Endothelial cell of umbilical vein (primary cell): ENCODE results near the gene IL5RA. TPM values are rescaled to one million over a fixed set of nuclear protein-coding genes. Genes with fewer than 3 reads are reported as not detected.

Experiments used
- BruUV-seq: library from RNA; stranded (reverse); fragments of 400-500 nt; replicated peaks from 2 replicates; lab custom pipeline; 2021; lab: Mats Ljungman, UMichigan
- CTCF ChIA-PET: fragments of 300-600, 350-600 bp; sonication (Branson Sonifier 250); formaldehyde crosslinking; loops from one replicate; lab custom pipeline; 2021; ENCODE audit warnings: antibody characterized with exemption, inconsistent platforms; lab: Charles Lee
- POLR2A ChIA-PET: fragments of 300-600, 350-600 bp; sonication (Branson Sonifier 250); formaldehyde crosslinking; loops from one replicate; lab custom pipeline; 2021; ENCODE audit warnings: antibody characterized with exemption, inconsistent platforms; lab: Charles Lee
- DNase-seq: peaks from one replicate; pipeline ENCODE4 v3.0.0-alpha.2; 2011; ENCODE audit warnings: low read depth, low spot score
- FAIRE-seq: peaks from 2 replicates; lab custom pipeline; 2011; peaks lifted over from hg19 to GRCh38; lab: Jason Lieb, UNC
- H2AFZ ChIP-seq: 2 replicates; pipeline ENCODE4 v1.6.0; 2012; ENCODE audit warnings: low read depth, low read length, control low read depth, inconsistent platforms
- H3K27ac ChIP-seq: 2 replicates; pipeline ENCODE4 v1.5.1; 2011; ENCODE audit warnings: low read depth, mild to moderate bottlenecking, control low read depth, low read length, moderate library complexity; ENCODE audit not compliant: insufficient read depth
- H3K27me3 ChIP-seq, 2 experiments: 2 replicates each; pipeline versions ENCODE4 v1.6.0 to v1.6.1; 2011; ENCODE audit warnings: low read length in 2 of 2, mixed read lengths in 1 of 2; ENCODE audit not compliant: control insufficient read depth in 2 of 2, insufficient read depth in 2 of 2
- H3K36me3 ChIP-seq, 2 experiments: 2 replicates in 1 of 2; 3 replicates in 1 of 2; pipeline ENCODE4 v1.5.1; 2011; ENCODE audit warnings: low read length in 2 of 2, mild to moderate bottlenecking in 1 of 2, moderate library complexity in 1 of 2; ENCODE audit not compliant: control insufficient read depth in 2 of 2, insufficient read depth in 2 of 2; ENCODE audit errors: extremely low read depth in 1 of 2
- H3K4me1 ChIP-seq: 3 replicates; pipeline ENCODE4 v1.5.1; 2011; ENCODE audit warnings: mild to moderate bottlenecking, low read length; ENCODE audit not compliant: control insufficient read depth, insufficient read depth; ENCODE audit errors: extremely low read depth
- H3K4me2 ChIP-seq: 2 replicates; pipeline ENCODE4 v1.6.1; 2011; ENCODE audit warnings: low read length, control low read depth, mixed read lengths; ENCODE audit not compliant: insufficient read depth
- H3K4me3 ChIP-seq, 3 experiments: fragments of 200-600 bp in 1 of 3; sonication (generic), shearing (Covaris generic) in 1 of 3; replicated peaks in 1 of 3; 2 replicates each; pipeline ENCODE4 v1.5.1; 2011 to 2016; ENCODE audit warnings: control low read depth in 3 of 3, low read length in 3 of 3, mild to moderate bottlenecking in 2 of 3, inconsistent platforms in 1 of 3, low read depth in 1 of 3, moderate library complexity in 1 of 3; ENCODE audit not compliant: insufficient read depth in 1 of 3
- H3K79me2 ChIP-seq: 2 replicates; pipeline ENCODE4 v1.6.0; 2012; ENCODE audit warnings: low read length, inconsistent platforms; ENCODE audit not compliant: control insufficient read depth, insufficient read depth
- H3K9ac ChIP-seq: replicated peaks from 2 replicates; pipeline ENCODE3; 2011; ENCODE audit warnings: low read length, control low read depth; ENCODE audit not compliant: insufficient read depth; ENCODE audit errors: extremely low read depth
- H3K9me1 ChIP-seq: replicated peaks from 3 replicates; pipeline ENCODE4 v1.6.0; 2011; ENCODE audit warnings: mild to moderate bottlenecking, low read length; ENCODE audit not compliant: control insufficient read depth, insufficient read depth; ENCODE audit errors: extremely low read depth
- H3K9me3 ChIP-seq: replicated peaks from 2 replicates; pipeline ENCODE4 v1.5.1; 2012; ENCODE audit warnings: low read length, inconsistent platforms; ENCODE audit not compliant: control insufficient read depth, insufficient read depth
- H4K20me1 ChIP-seq: replicated peaks from 2 replicates; pipeline ENCODE3; 2011; ENCODE audit warnings: mild to moderate bottlenecking, low read length; ENCODE audit not compliant: control insufficient read depth, insufficient read depth; ENCODE audit errors: extremely low read depth
- EZH2 ChIP-seq: IDR thresholded peaks from 2 replicates; pipeline ENCODE4 v1.6.1; 2012; ENCODE audit warnings: borderline replicate concordance, low read depth, mild to moderate bottlenecking, moderate library complexity, low read length, inconsistent platforms; ENCODE audit not compliant: severe bottlenecking
- FOS ChIP-seq: IDR thresholded peaks from 2 replicates; pipeline ENCODE4 v1.6.1; 2011; ENCODE audit warnings: mild to moderate bottlenecking, low read length, moderate library complexity, borderline replicate concordance; ENCODE audit not compliant: insufficient read depth
- GATA2 ChIP-seq: IDR thresholded peaks from 2 replicates; pipeline ENCODE4 v1.7.0; 2011; ENCODE audit warnings: low read depth, mild to moderate bottlenecking, moderate library complexity, mixed read lengths, low read length; ENCODE audit not compliant: insufficient read length, insufficient read depth
- JUN ChIP-seq: IDR thresholded peaks from 2 replicates; pipeline ENCODE4 v1.6.1; 2011; ENCODE audit warnings: borderline replicate concordance, low read depth; ENCODE audit not compliant: insufficient read length, insufficient read depth
- MYC ChIP-seq: IDR thresholded peaks from one replicate; pipeline ENCODE4 v1.6.1; 2011; ENCODE audit warnings: mild to moderate bottlenecking, low read depth, low read length
- POLR2A ChIP-seq: IDR thresholded peaks from 2 replicates; pipeline ENCODE4 v1.6.1; 2012; ENCODE audit warnings: low read depth, mild to moderate bottlenecking, control low read depth, low read length
- POLR2AphosphoS5 ChIP-seq: IDR thresholded peaks from 2 replicates; pipeline ENCODE4 v1.6.1; 2012; ENCODE audit warnings: low read depth, mild to moderate bottlenecking, control low read depth, low read length, moderate library complexity; ENCODE audit not compliant: insufficient read depth
- dilution Hi-C: fragments of 300-500 bp; cut with MboI; formaldehyde crosslinking; loops from one replicate; pipeline ENCODE4 v1.15.0; 2019; ENCODE audit warnings: low sequenced_read_pairs; ENCODE audit not compliant: extremely low pct_ligation_motif_present
- intact Hi-C: fragments of 100-400 bp; cut with micrococcal nuclease; formaldehyde crosslinking; loops from one replicate; pipeline ENCODE4 v1.10.0; 2022
- polyA plus RNA-seq, 4 experiments: library from polyadenylated mRNA; depleted of rRNA in 3 of 4; stranded (reverse) in 3 of 4; unstranded in 1 of 4; fragments of >200 nt; gene quantifications; 2 replicates each; pipeline versions ENCODE4 v1.2.1 to v1.2.3, GENCODE V29; 2011 to 2012; ENCODE audit warnings: missing spikeins in 1 of 4
- total RNA-seq: library from RNA; stranded (reverse); gene quantifications from 2 replicates; pipeline ENCODE4 v1.2.3, GENCODE V29; 2021
- TF ChIP-seq, protein P1 (sequence below), 2 donors: IDR thresholded peaks; 1 replicate in 1 of 2; 2 replicates in 1 of 2; pipeline ENCODE4 v1.5.1; 2011; ENCODE audit warnings: low read length in 2 of 2, mild to moderate bottlenecking in 2 of 2, moderate library complexity in 2 of 2, control low read depth in 1 of 2, inconsistent platforms in 1 of 2, low read depth in 1 of 2; ENCODE audit not compliant: insufficient read depth in 1 of 2; ENCODE audit errors: extremely low read depth in 1 of 2
- TF ChIP-seq, protein P2 (sequence below): IDR thresholded peaks from 2 replicates; pipeline ENCODE4 v1.6.1; 2011; ENCODE audit not compliant: insufficient read depth, insufficient read length

The IL5RA gene
- total and polyA plus RNA-seq, 2 donors (not counting 3 experiments of a cell fraction or from before 2014, with no cell fraction given), result not detected

DNA sequence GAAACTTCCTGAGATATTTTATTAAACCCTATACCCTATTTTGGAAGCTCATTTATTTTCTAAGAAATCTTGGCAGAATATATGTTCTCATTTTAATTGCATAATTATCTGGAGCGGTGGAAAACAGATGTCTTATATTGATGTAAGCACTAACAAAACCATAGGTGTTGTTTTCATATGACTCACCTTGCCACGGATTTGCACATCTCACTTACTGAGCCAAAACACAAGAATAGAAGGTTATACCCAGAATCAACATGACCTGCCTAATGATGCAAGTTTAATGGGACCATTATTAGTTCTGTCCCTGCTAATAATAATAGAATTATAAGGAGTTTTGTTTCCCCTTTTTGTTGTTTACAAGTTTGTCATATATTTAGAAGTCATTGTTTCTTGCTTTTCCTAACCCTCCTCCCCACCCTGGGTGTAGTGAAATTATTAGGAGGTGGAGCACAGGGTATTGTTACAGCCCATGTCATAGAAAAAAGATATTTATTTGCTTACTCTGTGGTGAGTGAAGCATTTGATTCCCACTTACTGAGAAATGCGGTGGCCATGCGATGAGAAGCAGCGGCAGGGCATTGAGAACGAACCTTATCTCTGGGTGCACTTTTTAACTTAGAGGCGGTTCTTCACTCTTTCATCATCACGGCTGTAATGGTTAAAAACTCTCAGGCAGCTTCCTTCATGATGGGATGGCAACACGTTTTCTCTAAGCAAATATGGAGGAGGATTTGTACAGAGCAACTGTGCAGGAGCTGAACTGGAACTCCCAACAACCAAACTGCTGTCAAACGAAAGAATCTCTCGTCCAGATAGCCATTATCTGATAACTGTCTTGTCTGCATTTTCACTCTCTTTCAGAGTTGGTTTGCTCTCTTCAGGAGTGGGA lies 521 bp downstream of the IL5RA start:
- ChIA-PET POLR2A (no interaction called here), CTCF (interaction anchor here (1.2 kb wide), 1 partner anchor 91 kb away, joined by 3 read pairs; no protein-coding TSS in a partner anchor)
- Histone ChIP-seq H3K9me3 (no peaks in the 10 kb centered on the region), H2AFZ (no peak overlapping the region), H3K4me3 (no peak overlapping the region), H3K27me3 (no peaks in the 10 kb centered on the region), H4K20me1 (no peaks in the 10 kb centered on the region), H3K79me2 (no peaks in the 10 kb centered on the region), H3K4me2 (no peak overlapping the region), H3K4me1 (no peaks in the 10 kb centered on the region), H3K27ac (no peak overlapping the region), H3K9me1 (no peaks in the 10 kb centered on the region), H3K36me3 (no peaks in the 10 kb centered on the region), H3K9ac (no peak overlapping the region)
- dilution Hi-C loops (no loop called here), intact Hi-C loops (no loop called here)
- FAIRE-seq (no peak), DNase-seq (no peak)
- TF ChIP-seq POLR2AphosphoS5 (no peak), FOS (no peak)
- BruUV-seq, result no TSS peak

DNA sequence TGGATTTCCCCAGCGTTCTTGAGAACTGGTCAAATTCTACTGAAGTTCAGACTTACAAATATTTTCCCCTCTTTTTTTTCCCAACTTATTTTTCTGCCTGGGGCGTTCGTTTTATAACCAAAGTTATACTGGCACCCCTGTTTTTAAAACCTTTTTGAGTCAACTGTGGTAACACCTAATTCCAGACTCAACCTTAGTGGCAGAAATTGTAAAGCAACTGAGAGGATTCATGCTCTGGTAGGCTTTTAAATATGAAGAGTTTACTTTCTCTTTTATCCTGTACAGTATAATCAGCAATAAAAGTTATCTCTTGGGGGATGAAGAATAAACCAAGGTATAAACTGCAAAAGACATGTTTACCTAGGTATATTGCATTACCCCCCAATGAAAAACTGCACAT lies 2.3 kb downstream of the IL5RA start:
- TF ChIP-seq, protein P1, sequence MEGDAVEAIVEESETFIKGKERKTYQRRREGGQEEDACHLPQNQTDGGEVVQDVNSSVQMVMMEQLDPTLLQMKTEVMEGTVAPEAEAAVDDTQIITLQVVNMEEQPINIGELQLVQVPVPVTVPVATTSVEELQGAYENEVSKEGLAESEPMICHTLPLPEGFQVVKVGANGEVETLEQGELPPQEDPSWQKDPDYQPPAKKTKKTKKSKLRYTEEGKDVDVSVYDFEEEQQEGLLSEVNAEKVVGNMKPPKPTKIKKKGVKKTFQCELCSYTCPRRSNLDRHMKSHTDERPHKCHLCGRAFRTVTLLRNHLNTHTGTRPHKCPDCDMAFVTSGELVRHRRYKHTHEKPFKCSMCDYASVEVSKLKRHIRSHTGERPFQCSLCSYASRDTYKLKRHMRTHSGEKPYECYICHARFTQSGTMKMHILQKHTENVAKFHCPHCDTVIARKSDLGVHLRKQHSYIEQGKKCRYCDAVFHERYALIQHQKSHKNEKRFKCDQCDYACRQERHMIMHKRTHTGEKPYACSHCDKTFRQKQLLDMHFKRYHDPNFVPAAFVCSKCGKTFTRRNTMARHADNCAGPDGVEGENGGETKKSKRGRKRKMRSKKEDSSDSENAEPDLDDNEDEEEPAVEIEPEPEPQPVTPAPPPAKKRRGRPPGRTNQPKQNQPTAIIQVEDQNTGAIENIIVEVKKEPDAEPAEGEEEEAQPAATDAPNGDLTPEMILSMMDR (IDR thresholded peaks at IDR 0.05; ENCODE audit: extremely low read depth in 1 of 2, insufficient read depth in 1 of 2, low read depth in 1 of 2, low read length in 2 of 2), result no peak
- no peak for TF ChIP-seq POLR2A
- no peak for TF ChIP-seq MYC
- TF ChIP-seq JUN, result no peak
- TF ChIP-seq POLR2AphosphoS5, result no peak
- TF ChIP-seq GATA2, result no peak
- TF ChIP-seq, protein P2, sequence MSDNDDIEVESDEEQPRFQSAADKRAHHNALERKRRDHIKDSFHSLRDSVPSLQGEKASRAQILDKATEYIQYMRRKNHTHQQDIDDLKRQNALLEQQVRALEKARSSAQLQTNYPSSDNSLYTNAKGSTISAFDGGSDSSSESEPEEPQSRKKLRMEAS, result no peak
- TF ChIP-seq FOS, result no peak
- TF ChIP-seq EZH2, result no peak
- Histone ChIP-seq H3K9ac (no peak overlapping the region), H3K36me3 (no peaks in the 10 kb centered on the region), H3K4me1 (no peaks in the 10 kb centered on the region), H3K4me2 (no peak overlapping the region), H2AFZ (no peak overlapping the region), H3K79me2 (no peaks in the 10 kb centered on the region), H3K9me3 (no peaks in the 10 kb centered on the region), H3K27ac (no peak overlapping the region), H3K9me1 (no peaks in the 10 kb centered on the region), H3K4me3 (no peak overlapping the region), H3K27me3 (no peaks in the 10 kb centered on the region), H4K20me1 (no peaks in the 10 kb centered on the region)
- no TSS peak for BruUV-seq
- ChIA-PET POLR2A (no interaction called here), CTCF (no interaction called here)
- DNase-seq, result no peak
- no peak for FAIRE-seq
- dilution Hi-C loops, result no loop called here
- intact Hi-C loops, result no loop called here
